Ovary (tissue), 3 donors: ENCODE results near the gene COL5A2.

Source experiments
- CTCF ChIP-seq, 3 donors: fragments of 450-650 bp in 2 of 3; fragments of 200-600 bp in 1 of 3; IDR thresholded peaks; one replicate each; pipeline versions ENCODE4 v1.5.1 to v1.8.0; 2016 to 2022; ENCODE audit warnings: antibody characterized with exemption in 3 of 3, mild to moderate bottlenecking in 1 of 3
- POLR2A ChIP-seq: fragments of 450-650 bp; IDR thresholded peaks from one replicate; pipeline ENCODE4 v1.6.1; 2017; ENCODE audit warnings: antibody characterized with exemption, mild to moderate bottlenecking, moderate library complexity
- donor health status: DM: no; HTN: no; CAD: no.

- TF ChIP-seq CTCF (IDR thresholded peaks at IDR 0.05) (no peak), POLR2A (no peak)
Observed at GRCh38 chr2:189188115-189188805, 8.7 kb upstream of the COL5A2 start.
